NCI-H1436 (cell line): ENCODE data around the gene TSR3.
A peak's percentile ranks its signal among the peaks of the same experiment; 100 is the strongest.

Experiments used
- DNase-seq: peaks from one replicate; lab custom pipeline; 2025; lab: John Stamatoyannopoulos, UW

Gene TSR3

DNA sequence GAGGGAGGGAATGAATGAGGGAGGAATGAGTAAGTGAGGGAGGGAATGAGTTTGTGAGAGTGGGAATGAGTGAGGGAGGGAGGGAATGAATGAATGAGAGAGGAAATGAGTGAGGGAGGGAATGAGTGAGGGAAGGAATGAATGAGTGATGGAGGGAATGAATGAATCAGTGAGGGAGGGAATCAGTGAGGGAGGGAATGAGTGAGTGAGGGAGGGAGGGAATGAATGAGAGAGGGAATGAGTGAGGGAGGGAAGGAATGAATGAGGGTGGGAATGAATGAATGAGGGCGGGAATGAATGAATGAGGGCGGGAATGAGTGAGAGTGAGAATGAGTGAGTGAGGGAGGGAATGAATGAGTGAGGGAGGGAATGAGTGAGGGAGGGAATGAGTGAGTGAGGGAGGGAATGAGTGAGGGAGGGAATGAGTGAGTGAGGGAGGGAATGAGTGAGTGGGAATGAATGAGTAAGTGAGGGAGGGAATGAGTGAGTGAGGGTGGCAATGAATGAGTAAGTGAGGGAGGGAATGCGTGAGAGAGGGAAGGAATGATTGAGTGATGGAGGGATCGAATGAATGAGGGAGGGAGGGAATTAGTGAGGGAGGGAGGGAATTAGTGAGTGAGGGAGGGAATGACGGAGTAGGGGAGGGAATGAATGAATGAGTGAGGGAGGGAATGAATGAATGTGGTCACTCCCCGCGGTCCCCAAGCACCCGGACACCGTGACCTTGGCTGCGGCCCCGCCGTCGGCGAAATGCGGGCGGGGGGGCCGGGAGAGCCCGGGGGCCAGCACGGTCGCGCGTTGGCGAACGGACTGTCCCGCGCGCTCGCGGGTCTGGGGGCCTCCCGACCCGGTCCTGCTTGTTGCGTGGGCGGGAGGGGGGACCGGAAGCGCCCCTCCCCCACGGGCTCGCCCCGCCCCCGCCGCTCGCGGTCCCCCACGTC lies 43.4 kb downstream of the TSR3 start:
- DNase-seq: peak; percentile 64

DNA sequence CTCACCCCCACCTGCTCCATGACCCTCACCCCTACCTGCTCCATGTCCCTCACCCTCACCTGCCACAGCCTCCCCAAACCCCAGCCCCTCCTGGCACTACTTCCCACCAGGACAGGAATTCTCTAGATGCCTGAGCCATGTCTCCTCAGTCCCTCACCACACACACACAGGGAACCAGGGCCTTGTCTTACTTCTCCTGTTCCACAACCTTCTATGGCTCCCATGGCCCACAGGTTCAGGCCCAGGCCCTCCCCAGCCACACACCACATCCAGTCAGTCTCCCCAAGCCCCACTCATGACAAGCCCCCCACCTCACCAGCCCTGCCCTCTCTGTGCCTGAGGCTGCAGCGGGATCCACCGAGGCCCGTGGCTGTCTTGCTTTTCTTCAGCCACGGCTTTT lies 45.3 kb downstream of the TSR3 start:
- DNase-seq: no peak

DNA sequence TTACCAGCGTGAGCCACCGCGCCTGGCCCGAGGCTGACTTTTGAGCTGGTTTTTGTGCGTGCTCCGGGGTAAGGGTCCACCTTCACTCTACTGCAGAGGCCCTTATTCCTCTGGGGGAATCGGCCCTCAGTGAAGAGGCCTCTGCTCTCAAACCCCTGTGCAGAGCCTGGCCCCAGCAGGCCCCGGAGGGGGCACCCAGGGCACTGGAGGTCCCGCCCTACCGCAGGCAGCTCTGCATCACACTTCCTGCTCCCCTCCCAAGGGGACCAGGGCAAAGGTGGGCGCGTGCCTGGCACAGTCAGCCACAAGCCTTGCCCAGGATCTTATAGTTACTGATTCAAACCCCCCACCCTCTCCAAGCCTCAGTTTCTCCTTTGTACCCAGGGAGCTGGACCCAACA lies 45.9 kb downstream of the TSR3 start:
- DNase-seq: no peak

DNA sequence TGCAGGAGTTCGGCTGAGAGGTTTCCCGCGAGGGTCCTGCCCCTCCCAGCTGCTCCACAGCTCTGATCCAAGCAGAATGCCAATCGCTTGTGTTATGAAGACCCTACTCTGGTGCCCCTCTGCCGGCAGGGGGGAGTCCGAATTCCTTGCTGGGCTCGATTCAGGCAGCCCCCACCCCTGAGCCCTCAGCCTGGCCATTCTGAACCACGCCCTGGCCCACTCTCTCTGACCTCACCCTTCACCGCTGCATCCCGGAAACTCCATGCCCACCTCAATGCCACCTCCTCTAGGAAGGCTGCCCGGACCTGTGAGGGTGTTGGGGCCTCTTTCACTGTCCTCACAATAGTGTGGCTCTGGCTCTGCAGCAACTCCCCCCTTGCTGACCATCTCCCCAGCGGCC lies 50.1 kb downstream of the TSR3 start:
- DNase-seq: no peak

DNA sequence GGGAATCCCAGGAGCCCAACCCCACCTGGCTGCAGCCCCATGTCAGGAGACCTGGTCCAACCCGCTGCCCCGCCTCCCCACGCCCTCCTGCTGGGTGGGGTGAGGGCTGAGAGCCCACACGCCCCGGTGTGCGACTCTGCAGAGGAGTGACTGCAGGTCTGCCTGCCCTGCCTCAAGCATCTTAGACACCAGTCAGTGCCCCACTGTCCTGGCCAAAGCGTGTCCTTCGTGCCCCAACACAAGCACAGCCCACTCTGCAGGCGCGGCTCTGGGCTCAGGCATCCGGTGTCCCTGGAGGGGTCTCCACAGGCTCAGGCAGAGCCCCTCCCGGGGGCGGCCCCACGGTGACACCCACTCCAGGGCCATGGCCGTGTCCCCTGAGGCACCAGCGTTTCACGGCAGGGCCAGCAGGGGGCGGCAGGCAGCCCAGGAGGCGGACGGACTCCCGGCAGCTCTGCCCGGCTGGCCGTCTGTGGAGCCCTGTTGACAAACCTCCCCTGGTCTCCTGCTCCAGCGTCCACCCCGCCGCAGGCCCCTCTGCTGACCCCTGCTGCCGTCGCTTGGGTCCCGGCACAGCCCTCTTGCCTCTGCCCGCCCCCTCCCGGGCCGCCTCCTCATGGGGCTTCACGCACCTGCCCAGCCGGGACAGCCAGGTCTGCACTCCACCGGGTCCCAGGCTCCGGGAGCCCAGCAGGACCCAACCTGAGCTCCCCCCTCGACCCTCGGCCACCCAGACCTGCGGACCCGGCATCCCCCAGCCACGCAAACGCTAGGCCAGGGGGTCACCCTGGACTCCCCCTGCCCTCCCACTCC lies 50.8 kb downstream of the TSR3 start:
- DNase-seq: no peak

GRCh38 chr16:1299868-1300203 lies 51.8 kb downstream of the TSR3 start:
- DNase-seq: no peak
